Eye (tissue), 1 donor: Measurements from ENCODE around the gene PCMT1.
"Not testable (repeated sequence)": the region's sequence is repeated elsewhere in the genome, so short reads cannot be mapped to it uniquely, and the experiment has no call there.

Experiments
- DNase-seq: peaks from one replicate; pipeline ENCODE4 v3.0.0-alpha.2; 2015

The PCMT1 gene

GRCh38 chr6:149751239-149751638, 1.7 kb downstream of the PCMT1 start:
- no peak for DNase-seq

GRCh38 chr6:149751920-149752319, 2.4 kb downstream of the PCMT1 start:
- DNase-seq = not testable (repeated sequence)

- no peak for DNase-seq
Measured at GRCh38 chr6:149752600-149753373, 3.2 kb downstream of the PCMT1 start.

DNA sequence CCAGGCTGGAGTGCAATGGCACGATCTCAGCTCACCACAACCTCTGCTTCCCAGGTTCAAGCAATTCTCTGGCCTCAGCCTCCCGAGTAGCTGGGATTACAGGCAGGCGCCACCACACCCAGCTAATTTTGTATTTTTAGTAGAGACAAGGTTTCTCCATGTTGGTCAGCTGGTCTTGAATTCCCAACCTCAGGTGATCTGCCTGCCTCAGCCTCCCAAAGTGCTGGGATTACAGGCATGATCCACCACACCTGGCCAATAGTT, 3.8 kb downstream of the PCMT1 start:
- DNase-seq = not testable (repeated sequence)

- no peak for DNase-seq
Measured at GRCh38 chr6:149754548-149754947, 5.0 kb downstream of the PCMT1 start.

GRCh38 chr6:149755300-149756260, 6.0 kb downstream of the PCMT1 start:
- DNase-seq = no peak

DNA sequence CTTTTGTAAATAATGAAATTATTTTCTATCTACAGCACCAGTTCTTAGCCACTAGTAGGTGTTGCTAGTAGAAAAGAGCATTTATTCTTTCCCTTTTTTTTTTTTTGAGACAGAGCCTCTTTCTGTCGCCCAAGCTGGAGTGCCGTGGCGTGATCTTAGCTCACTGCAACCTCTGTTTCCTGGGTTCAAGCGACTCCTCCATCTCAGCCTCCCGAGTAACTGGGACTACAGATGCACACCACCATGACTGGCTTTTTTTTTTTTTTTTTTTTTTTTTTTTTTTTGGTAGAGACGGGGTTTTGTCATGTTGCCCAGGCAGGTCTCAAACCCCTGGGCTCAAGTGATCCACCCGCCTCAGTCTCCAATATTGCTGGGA, 6.7 kb downstream of the PCMT1 start:
- DNase-seq = no peak

DNA sequence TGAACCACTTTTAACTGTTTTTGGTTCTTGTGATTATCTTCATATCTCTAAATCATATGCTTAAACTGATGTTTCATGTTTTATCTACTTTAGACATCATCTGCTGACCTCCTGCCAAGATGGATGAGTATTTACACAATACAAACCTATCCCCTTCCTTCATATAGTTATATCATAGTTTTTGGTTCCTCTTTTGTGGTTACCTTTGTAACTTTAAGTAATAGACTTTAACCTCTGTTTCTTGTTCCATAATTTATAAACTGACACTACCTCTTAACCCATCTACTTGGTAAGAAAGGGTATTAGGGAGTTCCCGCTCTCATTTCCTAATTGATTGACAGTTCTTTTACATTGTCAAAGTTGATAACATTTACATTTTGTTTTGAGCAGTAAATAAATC, 11.9 kb downstream of the PCMT1 start:
- no peak for DNase-seq

DNA sequence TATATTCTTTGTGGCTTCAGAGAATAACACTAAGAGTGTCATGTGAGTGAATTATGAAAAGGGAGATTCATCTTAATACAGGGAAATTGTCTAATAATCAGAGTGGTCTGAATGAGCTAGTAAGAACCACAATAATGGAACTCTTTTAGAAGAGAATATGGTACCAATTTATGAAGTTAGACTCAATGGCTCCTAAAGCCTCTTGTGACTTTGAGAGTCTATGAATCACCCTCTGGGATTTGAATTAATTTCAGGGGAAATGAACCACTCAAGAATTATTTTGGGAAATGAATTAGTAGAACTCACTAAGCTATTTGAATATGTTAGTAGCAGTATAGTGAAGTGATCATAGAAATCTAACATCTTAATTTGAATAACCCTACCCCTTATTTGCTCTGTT, 14.3 kb downstream of the PCMT1 start:
- DNase-seq = no peak

GRCh38 chr6:149766156-149766769, 16.7 kb downstream of the PCMT1 start:
- DNase-seq = peak; percentile 22

- DNase-seq = no peak
Measured at GRCh38 chr6:149769676-149770075, 20.1 kb downstream of the PCMT1 start.

DNA sequence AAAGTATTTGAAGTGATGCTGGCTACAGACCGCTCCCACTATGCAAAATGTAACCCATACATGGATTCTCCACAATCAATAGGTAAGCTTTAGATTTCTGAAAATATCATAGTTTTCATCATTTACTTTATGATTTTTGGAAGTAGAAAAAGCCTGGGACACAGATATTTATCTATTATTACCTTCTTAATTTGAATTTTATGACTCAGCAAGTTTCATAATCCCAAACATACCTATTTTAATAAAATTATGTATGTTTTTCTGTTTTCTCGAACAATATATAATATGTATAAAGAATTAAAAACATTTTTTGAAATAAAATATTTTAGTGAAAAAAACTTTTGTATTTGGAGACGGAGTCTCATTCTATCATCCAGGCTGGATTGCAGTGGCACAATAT, 21.6 kb downstream of the PCMT1 start:
- no peak for DNase-seq

DNA sequence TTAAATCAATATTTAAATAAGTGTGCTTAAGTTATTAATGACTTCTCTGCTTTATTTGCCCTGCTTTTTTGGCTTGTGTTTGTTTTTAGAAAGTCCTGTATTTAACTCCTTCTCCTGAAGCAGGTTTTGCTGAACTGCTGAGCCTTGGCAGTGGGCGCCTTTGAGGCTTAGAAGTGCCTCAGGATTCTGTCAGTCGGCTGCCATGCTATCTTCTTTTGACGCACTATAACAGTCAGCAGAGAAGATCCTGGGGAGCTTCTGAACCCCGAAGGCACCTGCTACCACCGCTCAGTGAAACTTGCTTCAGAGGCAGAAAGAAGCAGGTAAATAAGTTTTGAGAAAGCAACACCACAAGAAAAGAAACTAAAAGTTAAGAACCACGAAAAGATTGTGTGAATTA, 22.4 kb downstream of the PCMT1 start:
- no peak for DNase-seq

DNA sequence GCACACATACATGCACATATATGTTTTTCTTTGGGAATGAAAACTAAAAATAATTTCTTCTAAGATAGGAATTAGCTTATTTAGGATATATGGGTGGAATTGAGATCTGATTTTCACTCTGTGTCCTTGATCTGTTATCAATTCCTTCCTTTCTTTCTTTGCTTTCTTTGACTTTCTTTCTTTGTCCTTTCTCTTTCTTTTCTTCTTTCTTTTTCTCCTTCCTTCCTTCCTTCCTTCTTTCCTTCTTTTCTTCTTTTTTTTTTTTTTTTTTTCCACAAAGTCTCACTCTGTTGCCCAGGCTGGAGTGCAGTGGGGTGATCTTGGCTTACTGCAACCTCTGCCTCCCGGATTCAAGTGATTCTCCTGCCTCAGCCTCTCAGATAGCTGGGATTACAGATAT, 28.1 kb downstream of the PCMT1 start:
- DNase-seq = no peak

DNA sequence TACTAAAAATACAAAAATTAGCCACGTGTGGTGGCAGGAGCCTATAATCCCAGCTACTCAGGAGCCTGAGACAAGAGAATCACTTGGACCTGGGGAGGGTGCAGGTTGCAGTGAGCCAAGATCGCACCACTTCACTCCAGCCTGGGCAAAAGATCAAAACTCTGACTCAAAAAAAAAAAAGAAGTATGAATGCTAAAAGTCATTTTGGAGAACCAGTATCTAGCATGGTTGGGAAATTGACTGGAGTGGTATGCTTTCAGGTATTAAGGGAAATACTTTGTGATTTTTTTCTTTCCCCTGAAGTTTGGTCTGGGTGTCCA, 30.1 kb downstream of the PCMT1 start:
- DNase-seq = no peak

DNA sequence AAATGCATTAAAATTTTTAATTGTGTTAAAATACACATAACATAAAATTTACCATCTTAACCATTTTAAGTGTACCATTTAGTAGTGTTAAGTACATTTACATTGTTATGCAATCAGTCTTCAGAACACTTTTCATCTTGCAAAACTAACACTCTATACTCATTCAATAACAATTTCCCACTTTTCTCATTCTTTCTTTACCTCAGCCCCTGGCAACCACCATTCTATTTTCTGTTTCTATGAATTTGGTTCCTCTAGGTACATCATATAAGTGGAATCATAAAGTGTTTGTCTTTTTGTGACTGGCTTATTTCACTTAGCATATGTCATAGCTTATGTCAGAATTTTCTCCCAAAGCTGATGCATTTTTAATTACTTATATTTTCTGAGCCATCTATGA, 32.2 kb downstream of the PCMT1 start:
- no peak for DNase-seq

- no peak for DNase-seq
Measured at GRCh38 chr6:149782337-149782736, 32.8 kb downstream of the PCMT1 start.

DNA sequence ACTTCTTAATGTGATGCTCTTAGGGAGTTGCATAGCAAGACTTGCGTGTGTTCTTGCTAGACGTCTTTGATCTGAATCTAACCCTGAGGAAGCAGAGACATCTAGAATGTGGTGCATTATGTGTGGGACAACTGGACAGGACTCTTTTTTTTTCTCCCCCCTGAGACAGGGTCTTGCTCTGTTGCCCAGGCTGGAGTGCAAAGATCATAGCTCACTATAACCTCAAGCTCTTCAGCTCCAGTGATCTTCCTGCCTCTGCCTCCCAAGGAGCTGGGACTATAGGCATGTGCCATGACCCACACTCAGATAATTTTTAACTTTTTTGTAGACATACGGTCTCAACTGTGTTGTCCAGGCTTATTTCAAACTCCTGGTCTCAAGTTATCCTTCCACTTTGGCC, 34.0 kb downstream of the PCMT1 start:
- DNase-seq = no peak

- DNase-seq = no peak
Measured at GRCh38 chr6:149806127-149806526, 56.6 kb downstream of the PCMT1 start.

- DNase-seq = no peak
Measured at GRCh38 chr6:149809798-149810197, 60.3 kb downstream of the PCMT1 start.

DNA sequence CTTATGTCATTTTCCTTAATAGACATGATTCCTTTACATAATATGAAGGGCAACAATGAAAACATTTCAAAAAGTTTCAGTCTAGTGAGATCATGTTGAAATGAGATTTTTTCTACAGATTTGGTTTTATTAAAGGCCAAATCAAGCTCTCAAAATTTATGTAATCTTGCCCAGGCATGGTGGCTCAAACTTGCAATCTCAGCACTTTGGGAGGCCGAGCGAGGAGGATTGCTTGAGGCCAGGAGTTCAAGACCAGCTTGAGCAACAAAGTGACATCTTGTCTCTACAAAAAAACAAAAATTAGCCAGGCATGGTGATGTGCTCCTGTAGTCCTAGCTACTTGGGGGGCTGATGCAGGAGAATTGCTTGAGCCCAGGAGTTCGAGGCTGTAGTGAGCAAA, 63.8 kb downstream of the PCMT1 start:
- DNase-seq = no peak

- no peak for DNase-seq
Measured at GRCh38 chr6:149815788-149816187, 66.2 kb downstream of the PCMT1 start.

- no peak for DNase-seq
Measured at GRCh38 chr6:149820506-149820905, 71.0 kb downstream of the PCMT1 start.

DNA sequence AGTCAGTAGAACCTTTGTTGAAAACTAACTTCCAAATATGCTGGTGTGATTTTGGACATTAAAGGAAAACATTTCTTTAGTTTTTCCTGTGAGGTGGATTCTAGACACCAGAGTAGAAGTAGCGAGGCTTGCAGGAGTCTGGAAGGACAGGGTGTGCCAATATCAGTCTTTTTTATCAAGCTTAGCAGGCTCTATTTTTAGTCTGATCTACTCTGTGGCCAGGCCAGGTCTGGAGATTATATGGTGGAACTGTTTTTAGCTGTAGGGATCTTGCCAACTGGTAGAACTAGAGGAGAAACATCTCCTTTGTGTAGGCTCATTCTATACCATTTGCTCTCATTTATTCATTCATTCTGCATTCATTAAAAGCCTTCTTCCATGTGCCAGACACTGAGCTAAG, 72.0 kb downstream of the PCMT1 start:
- no peak for DNase-seq
